Thyroid gland (tissue), 4 donors: Measurements from ENCODE around the gene TNNC2. TPM values are rescaled to one million over a fixed set of nuclear protein-coding genes. Genes with fewer than 3 reads are reported as not detected.

Source experiments
- DNase-seq, 2 donors: peaks; one replicate each; pipeline ENCODE4 v3.0.0-alpha.2; 2019
- H3K27ac ChIP-seq, 3 donors: fragments of 200-600 bp; sonication (generic); 1 replicate in 2 of 3; 2 replicates in 1 of 3; pipeline ENCODE4 v1.5.1; 2016 to 2019; ENCODE audit warnings: mild to moderate bottlenecking in 1 of 3, moderate library complexity in 1 of 3
- H3K27me3 ChIP-seq: fragments of 200-600 bp; sonication (generic); one replicate; pipeline ENCODE4 v1.5.1; 2019
- H3K36me3 ChIP-seq, 2 donors: fragments of 200-600 bp; sonication (generic); one replicate each; pipeline ENCODE4 v1.5.1; 2016 to 2019
- H3K4me1 ChIP-seq, 2 donors: fragments of 200-600 bp; sonication (generic); one replicate each; pipeline ENCODE4 v1.5.1; 2017 to 2019
- H3K4me3 ChIP-seq, 3 donors: fragments of 200-600 bp; sonication (generic); replicated peaks in 1 of 3; 1 replicate in 2 of 3; 2 replicates in 1 of 3; pipeline ENCODE4 v1.5.1; 2016; ENCODE audit warnings: mild to moderate bottlenecking in 1 of 3
- H3K9me3 ChIP-seq: fragments of 200-600 bp; sonication (generic); one replicate; pipeline ENCODE4 v1.5.1; 2017
- CTCF ChIP-seq, 6 experiments: fragments of 200-600 bp in 3 of 6; fragments of 450-650 bp in 3 of 6; sonication (generic) in 3 of 6; IDR thresholded peaks; one replicate each; pipeline ENCODE4 v1.5.1; 2016 to 2019; ENCODE audit warnings: antibody characterized with exemption in 6 of 6, mild to moderate bottlenecking in 2 of 6, inconsistent platforms in 1 of 6, moderate library complexity in 1 of 6
- POLR2A ChIP-seq, 2 donors: fragments of 450-650 bp; IDR thresholded peaks; one replicate each; pipeline ENCODE4 v1.6.1; 2017; ENCODE audit warnings: antibody characterized with exemption in 2 of 2, mild to moderate bottlenecking in 2 of 2, moderate library complexity in 1 of 2
- WGBS, 2 donors: methylation state at CpG; one replicate each; pipeline ENCODE4 v1.1.5; 2017; 5-methylcytosine and 5-hydroxymethylcytosine counted together
- intact Hi-C: fragments of 100-400 bp; cut with DNase I; formaldehyde crosslinking; loops from one replicate; pipeline ENCODE4 v1.15.1; 2023
- total RNA-seq, 4 donors: library from RNA; depleted of rRNA; stranded (reverse); fragments of >200 nt; gene quantifications; one replicate each; pipeline ENCODE4 v1.2.3, GENCODE V29; 2016

The TNNC2 gene
- total RNA-seq, 4 donors from 2014 or later, result 1.4 TPM; not detected in 3

DNA sequence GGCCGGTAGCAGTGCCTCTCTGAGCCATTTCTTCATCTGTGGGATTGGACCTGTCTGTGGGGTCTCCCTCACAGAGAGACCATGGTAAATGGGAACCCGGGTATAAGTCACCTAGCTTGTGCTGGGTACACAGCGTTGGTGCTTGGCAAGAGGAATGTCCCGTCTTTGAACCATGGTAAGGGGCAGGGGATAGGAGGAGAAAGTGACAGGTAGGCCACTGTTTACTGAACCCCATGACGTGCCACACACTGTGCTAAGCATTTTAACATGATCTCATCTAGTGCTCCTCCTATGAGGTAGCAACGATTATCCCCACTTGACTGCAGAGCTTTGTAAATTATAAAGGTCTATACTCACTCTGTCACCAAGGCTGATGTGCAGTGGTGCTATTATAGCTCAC, 600 bp upstream of the TNNC2 start:
- WGBS, 2 donors, result 83 to 90% methylated on average over 5 to 6 of the region's 6 CpGs
- intact Hi-C loops, result no loop called here

GRCh38 chr20:45826381-45827019, 612 bp downstream of the TNNC2 start:
- H3K27me3 ChIP-seq, result no peaks in the 10 kb centered on the region
- TF ChIP-seq CTCF (IDR thresholded peaks at IDR 0.05), result no peak
- TF ChIP-seq POLR2A (IDR thresholded peaks at IDR 0.05), result no peak
- H3K36me3 ChIP-seq, result no peaks in the 10 kb centered on the region
- DNase-seq, result peak; percentile 60 to 68
- no peaks in the 10 kb centered on the region for H3K9me3 ChIP-seq
- intact Hi-C loops, result no loop called here
- 49 to 75% methylated on average over 2 to 6 of the region's 6 CpGs for WGBS, 2 donors
- no peak overlapping the region for H3K4me3 ChIP-seq
- peak overlapping the region; percentile 59 to 83 (median 79) for H3K27ac ChIP-seq
- H3K4me1 ChIP-seq, result peaks cover 22 to 55% of the 10 kb centered on the region in 2 donors

More for the DNA sequence above, 600 bp upstream of the TNNC2 start:
- Histone ChIP-seq H3K36me3 (no peaks in the 10 kb centered on the region), H3K4me3 (no peak overlapping the region), H3K27me3 (no peaks in the 10 kb centered on the region), H3K4me1 (peaks cover 22 to 54% of the 10 kb centered on the region in 2 donors), H3K27ac (peak overlapping the region in 2 of 3 donors; percentile 79 to 83), H3K9me3 (no peaks in the 10 kb centered on the region)
- no peak for TF ChIP-seq CTCF (IDR thresholded peaks at IDR 0.05)
- TF ChIP-seq POLR2A (IDR thresholded peaks at IDR 0.05), result no peak
- DNase-seq, result no peak

DNA sequence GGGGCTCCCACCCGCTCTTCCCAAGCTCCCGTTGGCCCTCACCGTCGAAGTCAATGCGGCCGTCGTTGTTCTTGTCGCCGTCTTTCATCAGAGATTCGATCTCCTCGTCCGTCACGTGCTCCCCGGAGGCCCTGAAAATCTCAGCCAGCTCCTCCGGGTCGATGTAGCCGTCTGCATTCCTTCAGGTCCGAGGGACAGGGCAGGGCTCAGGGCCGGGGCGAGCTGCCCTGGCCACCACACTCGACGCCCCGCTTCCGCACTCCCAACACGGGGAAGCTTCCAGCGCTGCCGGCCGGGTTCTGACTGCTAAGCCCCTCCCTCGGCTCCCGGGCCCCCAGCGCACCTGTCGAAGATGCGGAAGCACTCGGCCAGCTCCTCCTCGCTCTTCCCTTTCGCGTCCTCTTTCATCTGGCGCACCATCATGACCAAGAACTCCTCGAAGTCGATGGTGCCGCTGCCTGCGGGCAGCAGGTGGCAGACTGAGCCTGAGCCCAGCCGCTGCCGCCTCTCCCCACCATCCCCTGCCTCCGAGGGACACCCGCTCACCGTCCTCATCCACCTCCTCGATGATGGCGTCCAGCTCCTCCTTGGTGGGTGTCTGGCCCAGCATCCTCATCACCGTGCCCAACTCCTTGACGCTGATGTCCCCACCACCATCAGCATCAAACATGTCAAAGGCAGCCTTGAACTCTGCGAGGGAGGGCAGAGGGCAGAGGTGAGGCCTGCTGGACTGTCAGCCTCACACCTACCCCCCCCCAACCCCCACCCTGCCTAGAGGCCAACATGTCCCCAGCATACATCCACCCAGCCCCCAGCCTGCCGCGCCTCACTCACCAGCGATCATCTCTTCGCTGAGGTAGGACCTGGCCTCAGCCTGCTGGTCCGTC, 2.9 kb downstream of the TNNC2 start:
- DNase-seq, result peak; percentile 41 to 44
- 17 to 18% methylated on average over 36 to 55 of the region's 57 CpGs for WGBS, 2 donors
- Histone ChIP-seq H3K4me1 (peaks cover 22 to 53% of the 10 kb centered on the region in 2 donors), H3K27ac (no peak overlapping the region), H3K9me3 (no peaks in the 10 kb centered on the region), H3K27me3 (no peaks in the 10 kb centered on the region), H3K36me3 (no peaks in the 10 kb centered on the region), H3K4me3 (no peak overlapping the region)
- TF ChIP-seq CTCF (IDR thresholded peaks at IDR 0.05) (peak in 4 of 6 experiments; percentile 35 to 50 (median 47)), POLR2A (IDR thresholded peaks at IDR 0.05) (no peak)
- intact Hi-C loops, result no loop called here

GRCh38 chr20:45822857-45823256, 4.3 kb downstream of the TNNC2 start:
- TF ChIP-seq CTCF (IDR thresholded peaks at IDR 0.05) (no peak), POLR2A (IDR thresholded peaks at IDR 0.05) (no peak)
- Histone ChIP-seq H3K27me3 (no peaks in the 10 kb centered on the region), H3K4me3 (no peak overlapping the region), H3K9me3 (no peaks in the 10 kb centered on the region), H3K27ac (no peak overlapping the region), H3K4me1 (peaks cover 16 to 42% of the 10 kb centered on the region in 2 donors), H3K36me3 (no peaks in the 10 kb centered on the region)
- WGBS, 2 donors, result 13% methylated on average over 3 of the region's 24 CpGs; no CpG with 5 or more reads in 1 of the 2 donors
- intact Hi-C loops, result no loop called here
- DNase-seq, result peak; percentile 40 to 56

- 81 to 82% methylated on average over 2 of the region's 2 CpGs for WGBS, 2 donors
- H3K36me3 ChIP-seq, result no peaks in the 10 kb centered on the region
- no peaks in the 10 kb centered on the region for H3K9me3 ChIP-seq
- H3K27me3 ChIP-seq, result no peaks in the 10 kb centered on the region
- no peak overlapping the region for H3K4me3 ChIP-seq
- TF ChIP-seq POLR2A (IDR thresholded peaks at IDR 0.05) (no peak), CTCF (IDR thresholded peaks at IDR 0.05) (no peak)
- DNase-seq, result no peak
- intact Hi-C loops, result no loop called here
- no peak overlapping the region for H3K27ac ChIP-seq
- peaks cover 16 to 38% of the 10 kb centered on the region in 2 donors for H3K4me1 ChIP-seq
Observed at GRCh38 chr20:45821947-45822346, 5.2 kb downstream of the TNNC2 start.
